GM21360 (cell line): ENCODE results near the gene KRT74.

Source experiments
- ATAC-seq: cut with Tn5 transposase; IDR thresholded peaks from one replicate; pipeline ENCODE4 v1.9.1; 2021; ENCODE audit warnings: mild to moderate bottlenecking, moderate library complexity; ENCODE audit not compliant: unreplicated experiment

Gene KRT74

DNA sequence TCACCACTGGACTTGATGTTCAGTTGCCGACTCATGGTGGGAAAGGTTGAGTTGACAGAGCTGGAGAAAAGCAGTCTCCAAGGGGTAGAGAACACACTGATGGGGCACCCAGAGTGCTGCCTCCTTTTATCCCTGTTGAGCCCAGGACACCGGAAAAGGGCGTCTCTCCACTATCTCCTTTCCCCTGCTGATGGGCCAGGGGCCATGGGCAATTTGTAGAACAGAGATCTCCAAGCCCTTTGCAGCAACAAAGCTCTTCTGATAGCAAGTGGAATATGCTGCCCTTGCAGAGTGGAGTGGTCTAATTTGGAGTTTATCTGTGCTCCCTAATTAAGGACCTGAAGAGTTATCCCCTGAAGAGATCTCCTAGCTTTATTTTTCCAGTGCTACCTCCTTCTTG, at the start of gene KRT74:
Gene KRT74, minus strand, starts transcription at position 101 of the 400 bp plus-strand sequence. Its CDS starts 66 bp downstream, at position 35.
- ATAC-seq, result no peak

DNA sequence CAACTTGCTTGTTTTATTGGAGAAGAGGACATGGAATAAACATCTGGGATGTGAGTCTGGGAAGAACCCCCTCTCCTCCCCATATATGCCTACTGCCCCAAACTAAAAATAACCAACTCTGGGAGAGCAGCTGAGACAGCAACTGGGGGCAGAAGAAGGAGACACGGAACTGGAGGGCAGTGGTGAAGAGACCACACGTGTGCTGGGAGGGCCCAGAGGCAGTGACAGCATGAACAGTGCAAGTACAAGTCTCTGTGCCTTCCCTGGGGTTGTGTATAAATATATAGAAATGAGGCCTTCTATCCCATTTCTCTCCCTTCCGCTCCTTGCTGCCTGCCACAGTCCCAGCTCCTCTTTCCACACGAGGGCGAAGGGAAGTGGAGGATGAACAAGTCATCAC, 48.7 kb upstream of the KRT74 start:
- no peak for ATAC-seq

DNA sequence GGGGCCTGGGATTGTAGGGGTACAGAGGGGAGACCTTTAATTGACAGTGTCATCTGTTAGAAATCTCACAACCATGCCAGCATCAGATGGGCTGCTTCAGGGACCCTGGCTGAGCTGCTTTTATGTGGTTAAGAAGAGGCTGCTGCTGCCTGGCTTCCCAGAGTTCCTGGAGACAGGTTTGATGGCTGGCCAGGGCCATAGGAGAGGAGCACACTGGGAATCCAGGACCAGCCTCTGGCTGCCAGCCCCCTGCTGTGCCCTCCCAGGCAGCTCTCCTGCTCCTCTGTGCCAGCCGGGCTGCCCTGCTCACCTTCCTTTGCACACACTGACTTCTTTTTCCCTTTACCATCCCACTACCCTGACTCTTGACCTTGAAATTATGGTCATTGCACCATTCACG, 45.2 kb upstream of the KRT74 start:
- ATAC-seq, result no peak

DNA sequence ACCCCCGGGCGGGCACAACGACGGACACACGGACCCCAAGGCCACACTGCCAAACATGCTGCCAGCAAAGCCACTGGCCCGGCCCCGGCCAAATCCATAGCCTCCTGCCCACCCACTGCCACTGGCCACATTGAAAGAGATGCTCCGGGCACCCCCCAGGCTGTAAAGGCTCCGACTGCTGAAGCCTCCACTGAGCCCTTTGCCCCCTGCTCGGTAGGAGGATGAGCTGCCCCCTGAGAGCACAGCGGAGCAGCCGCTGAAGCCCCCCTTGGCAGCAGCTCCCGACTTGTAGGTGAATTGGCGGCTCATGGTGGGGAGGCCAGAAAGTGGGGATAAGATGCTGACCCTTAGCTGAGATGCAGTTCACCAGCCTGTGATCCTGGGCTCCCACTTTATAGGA, 44.6 kb upstream of the KRT74 start, which contains the start of gene KRT73:
Gene KRT73, minus strand, starts transcription at position 344 of the 400 bp plus-strand sequence. Its CDS starts 35 bp downstream, at position 309.
- no peak for ATAC-seq

DNA sequence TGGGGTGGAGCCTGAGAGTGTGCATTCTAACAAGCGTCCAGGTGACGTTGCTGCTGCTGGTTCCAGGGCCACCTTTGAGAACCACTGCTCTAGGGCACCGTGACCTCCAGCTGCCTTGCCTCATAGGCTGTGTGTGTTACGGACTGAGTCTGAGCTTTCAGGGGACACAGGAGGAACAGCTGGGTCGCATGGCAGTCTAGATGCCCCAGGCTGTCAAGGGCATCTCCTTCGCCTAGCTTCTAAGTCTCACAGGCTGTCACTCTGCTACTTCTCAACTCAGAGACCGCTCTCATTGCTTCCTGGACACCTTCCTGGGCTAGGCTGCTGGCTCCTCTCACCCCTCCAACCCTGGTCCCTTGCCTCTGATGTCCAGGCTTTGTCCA, 43.8 kb upstream of the KRT74 start:
- no peak for ATAC-seq

DNA sequence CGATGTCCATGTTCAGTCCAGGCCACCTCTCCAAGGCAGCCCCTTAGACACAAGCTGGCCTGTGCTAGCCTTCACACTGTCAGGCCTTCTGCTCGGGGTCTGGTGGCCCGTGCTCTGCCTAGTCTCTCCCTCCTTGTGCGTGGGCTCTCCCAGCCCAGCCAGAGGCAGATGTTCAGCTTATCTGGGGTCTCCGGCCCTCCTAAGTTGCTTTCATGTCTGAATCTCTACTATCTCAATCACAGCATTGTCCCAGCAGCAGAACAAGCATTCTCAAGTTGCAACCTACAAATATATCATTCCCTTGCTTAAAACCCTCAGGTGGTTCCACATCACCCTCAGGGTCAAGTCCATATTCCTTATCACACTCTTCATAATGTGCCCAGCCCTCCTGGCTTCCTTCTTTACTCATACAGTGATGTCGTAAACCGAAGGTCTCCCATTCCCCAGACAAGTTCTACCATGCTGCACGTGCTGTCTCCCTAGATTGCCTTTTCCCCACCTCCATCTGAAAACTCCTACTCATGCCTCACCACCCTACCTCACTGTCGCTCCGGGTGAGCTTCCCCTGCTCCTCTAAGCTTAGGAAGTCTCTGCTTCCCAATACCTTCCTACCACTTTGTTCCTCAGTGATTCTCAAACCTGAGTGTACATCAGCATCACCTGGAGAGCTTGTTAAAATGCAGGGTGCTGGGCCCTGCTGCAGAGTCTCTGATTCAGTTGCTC, 43.2 kb upstream of the KRT74 start:
- no peak for ATAC-seq

DNA sequence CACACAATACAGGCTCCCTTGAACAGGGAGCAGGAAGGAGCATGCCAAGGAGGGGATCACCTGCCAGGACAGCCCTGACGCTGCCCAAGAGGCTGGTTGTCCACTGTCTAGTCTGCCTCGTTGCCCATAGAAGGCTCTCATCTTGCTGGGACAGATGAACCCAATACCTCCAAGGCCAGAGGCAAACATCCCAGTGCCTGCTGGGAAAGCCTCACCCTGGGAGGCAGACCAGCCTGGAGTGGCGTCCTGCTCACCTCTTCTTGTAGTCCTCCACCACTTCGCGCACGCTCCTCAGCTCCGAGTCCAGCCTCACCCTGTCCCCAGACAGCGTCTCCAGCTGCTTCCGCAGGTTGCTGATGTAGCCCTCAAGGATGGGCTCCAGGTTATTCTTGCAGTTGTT, 42.3 kb upstream of the KRT74 start:
- no peak for ATAC-seq

DNA sequence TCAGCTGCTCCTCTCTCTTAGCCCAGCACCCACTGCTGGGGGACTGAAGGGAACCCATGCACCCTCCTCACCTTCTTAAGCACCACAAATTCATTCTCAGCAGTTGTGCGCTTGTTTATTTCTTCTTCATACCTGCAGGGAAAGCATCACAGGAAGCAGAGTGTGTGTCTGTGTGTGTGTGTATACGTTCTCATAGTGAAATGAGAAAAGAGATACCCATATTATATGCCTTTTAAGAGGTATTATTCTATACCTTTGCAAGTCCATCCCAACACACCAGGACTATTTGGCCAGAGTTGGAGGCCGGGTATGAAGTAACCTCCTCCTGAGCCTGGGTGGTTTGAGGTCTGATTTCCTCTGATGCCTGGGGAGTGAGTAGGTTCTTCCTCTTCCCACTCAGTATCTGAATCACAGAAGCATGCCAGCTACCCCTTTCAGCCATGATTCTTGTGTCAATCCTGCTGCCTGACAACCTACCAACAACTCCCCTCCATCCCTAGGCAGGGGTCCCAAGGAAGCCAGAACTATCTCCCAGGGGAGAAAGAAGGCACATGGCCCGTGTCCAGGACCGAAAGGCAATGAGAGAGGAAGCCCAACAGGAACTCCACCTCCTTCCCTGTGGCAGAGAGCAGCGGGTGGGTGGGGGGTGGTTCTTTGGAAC, 41.7 kb upstream of the KRT74 start:
- no peak for ATAC-seq

DNA sequence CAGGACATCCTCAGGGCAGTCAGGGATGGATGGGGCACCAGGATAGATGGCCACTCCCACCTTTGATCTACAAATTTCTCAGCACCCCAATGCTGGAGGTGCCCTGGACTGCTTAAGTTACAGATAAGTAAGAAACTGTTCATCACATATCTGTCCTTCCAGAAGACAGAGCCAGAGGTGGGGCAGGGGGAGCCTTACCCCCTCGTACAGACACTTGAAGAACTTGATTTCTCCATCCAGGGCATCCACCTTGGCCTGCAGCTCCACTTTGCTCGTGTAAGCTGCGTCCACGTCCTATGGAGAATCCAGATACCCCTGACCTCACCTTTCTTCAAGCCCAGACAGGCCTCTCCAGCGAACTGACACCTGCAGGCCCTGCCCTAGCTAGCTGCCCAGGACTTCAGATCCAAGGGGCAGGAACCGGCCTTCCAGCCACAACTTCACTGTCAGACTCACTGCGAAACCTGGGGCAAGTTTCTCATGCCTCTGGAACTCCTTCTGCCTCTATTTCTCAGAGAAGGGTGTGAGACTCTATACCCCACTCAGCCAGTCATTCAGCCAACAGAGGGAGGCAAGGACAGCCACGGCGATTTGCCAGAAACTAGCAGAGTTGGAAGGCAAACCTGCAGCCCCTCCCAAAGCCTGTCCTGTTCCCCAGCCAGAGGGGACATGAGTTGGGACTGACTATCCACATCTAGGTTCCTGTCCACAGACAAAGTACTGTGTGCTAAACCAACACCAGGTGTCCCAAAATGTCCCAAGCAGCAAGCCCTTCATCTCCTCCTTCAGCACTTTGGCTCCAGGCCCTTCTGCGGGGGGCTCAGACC, 41.0 kb upstream of the KRT74 start:
- ATAC-seq, result no peak

DNA sequence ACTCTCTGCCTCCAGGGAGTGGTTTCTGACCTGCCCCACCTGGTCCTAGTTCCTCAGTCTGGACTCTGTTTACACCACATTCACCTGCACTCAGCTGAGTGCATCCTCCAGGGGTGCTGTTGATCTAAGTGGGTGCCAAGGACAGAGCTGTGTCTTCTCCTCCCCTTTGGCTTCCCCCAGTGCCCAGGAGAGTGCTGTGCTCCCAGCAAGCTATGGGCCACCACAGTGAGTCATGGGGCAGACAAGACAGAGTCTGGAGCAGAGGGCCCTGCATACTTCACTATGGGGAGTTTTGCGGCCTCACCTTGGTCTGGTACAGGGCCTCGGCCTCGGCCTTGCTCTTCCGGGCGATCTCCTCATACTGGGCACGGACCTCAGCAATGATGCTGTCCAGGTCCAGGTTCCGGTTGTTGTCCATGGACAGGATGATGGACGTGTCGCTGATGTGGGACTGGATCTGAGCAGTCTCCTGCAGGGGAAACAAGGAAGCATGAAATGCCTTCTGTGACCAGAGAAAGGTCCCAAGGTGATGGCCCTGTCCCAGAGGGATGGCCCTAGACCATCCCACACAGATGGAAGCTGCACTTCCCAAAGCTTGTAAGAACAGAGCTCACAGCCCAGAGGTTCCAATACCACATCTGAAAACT, 39.9 kb upstream of the KRT74 start:
- ATAC-seq, result no peak

DNA sequence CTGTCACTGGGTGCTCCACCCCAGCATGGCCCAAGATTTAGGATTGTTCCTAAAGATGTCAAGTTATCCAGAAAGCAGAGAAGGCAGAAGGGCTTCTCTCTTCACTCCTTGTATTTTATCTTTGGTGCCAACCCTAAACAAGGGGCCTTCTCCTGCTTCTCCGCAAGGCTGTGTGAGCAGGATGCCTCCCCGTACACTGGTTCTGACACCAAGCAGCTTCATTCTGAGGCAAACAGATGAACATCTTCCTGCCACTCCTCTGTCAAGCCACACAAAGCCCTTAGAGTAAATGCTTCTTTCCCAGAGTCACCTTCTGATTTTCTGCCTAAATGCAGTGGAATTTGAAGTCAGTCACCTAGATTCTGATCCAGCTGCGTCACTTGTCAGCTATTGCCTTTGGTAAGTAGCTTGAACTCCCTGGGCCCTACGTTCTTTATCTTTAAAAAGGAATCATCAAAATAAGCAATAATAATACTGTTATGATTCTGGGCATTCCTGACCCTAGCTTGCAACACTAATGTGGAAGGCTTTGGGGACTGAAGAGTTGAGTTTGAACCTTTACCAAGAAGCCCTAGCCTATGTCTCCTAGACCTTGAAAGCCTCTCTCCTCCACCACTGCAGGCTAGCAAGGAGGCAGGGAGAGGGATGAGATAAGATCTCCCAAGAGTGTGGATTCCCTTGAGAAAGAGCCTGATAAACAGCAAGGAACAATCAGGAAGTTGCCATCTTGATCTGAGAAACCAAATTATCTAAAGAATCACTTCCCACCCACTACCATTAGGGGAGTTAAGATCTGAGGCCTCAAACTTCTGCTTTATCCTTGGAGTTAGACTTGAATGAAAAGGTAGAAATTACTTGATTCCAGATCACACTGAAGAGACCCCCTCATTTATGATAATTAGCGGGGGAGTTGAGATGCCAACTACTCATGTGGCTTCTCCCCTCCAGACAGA, 39.1 kb upstream of the KRT74 start:
- ATAC-seq, result no peak

DNA sequence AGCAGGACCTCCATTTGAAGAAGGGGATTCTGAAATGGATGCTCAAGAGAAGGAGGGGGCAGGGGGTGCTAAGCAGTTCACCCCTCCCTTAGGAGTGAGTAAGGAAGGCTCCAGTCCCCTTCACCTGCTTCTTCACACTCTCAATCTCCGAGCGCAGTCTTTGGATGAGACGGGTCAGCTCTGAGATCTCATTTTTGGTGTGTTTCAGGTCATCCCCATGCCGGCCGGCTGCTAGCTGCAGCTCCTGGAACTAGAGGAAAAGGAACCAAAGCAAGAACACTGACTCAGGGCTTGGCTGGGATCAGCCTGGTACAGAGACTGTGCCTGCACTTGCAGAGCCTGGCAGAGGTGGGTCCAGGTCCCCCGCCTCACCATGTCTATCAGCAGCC, 37.4 kb upstream of the KRT74 start:
- ATAC-seq, result no peak

DNA sequence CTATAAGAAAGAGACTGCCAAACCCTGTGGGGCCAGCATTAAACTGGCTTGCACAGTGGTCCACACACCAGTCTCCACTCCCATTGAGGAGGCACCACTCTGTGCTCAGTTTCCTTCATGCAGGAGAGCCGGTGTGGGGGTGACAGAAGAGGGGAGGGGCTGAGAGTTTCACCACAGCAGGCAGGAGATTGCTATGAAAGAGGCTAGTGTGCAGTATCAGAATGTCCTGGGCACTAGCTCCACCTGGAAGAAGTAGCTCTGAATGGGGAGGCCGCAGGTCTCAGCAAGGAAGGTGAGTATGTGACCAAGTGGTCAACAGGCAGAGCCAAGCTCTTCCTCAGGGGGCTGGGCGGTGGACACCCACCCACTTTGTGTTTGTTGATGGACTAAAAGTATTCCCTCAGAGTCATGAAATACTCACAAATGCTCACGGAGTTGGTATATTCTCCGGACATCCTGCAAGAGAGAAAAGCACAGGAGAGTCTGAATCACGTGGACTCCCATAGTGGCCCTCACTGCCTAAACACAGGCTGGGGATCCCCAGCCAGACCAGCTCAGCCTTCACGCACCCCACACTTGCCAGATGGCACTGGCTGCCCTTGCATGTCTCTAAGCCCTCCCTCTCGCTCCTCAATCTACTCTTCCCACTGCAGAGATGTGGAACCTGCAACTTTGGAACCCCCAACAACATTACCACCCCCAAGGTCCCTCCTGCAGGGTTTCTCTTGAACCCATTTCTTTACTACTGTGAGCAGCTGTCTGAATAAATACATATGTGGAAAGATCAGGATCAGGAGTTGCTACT, 35.4 kb upstream of the KRT74 start:
- ATAC-seq, result no peak

DNA sequence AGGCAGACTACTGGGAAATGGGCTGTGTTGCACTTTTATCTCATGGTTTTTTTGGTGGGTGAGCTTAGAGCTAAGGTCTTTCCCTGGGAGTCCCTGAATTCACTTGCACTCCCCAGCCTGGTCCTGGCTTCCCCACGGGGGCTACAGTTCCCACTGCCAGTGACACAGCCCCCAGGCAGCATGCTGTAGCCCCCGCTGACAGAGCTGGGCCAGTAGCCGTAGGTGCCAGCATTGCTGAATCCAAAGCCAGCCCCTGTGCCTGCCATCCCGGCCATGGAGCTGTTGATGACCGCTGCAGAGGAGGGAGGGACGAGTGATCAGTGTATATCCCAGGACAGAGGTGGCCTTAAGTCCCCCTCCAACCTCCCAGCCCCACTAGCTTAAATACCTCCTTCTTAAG, 34.5 kb upstream of the KRT74 start:
- ATAC-seq, result no peak

DNA sequence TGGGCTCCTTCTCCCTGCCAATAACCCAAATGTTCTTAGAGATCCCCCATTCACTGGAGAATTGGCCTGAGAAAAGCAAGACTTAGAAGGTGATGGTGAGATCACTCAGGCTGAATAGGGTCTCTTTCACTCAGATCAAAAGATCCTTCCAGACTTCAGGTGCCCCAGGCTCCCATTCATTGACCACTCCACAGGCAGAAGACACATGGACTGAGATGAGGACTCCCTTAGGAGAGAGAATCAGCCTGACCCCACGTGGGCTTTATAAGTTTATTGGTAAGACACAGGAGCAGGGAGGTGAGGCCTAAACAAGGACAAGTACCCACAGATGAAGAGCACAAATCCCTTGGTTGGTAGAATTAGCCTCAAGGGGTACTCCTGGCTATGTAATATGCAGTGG, 33.7 kb upstream of the KRT74 start:
- no peak for ATAC-seq

DNA sequence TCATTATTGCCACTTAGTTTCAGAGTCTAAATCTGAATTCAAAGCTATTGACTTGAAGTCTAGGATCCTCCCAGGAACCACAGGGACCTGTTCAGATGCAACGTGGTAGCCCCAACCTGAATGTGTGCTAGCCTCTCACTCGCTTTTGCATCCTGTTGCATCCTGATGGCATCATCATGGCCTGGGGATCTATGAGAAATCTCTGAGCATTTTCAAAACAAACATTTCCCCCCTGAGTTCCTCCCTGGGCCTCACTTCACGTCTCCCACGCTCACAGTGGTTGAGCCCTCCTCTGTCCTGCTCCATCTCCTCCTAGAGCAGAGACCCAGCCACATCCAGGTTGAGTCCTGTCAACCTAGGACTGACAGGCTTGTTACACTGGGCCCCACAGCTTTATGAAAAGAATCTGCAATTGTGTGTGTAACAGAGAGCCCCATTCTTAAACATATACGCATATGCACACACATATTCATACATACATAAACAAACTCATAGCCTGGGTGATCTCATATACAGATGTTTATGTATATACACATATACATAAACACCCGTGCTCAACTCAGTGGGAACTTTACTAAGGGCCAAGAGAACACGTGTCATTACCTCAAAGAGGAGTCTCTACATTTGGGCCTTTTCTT, 33.1 kb upstream of the KRT74 start:
- no peak for ATAC-seq

DNA sequence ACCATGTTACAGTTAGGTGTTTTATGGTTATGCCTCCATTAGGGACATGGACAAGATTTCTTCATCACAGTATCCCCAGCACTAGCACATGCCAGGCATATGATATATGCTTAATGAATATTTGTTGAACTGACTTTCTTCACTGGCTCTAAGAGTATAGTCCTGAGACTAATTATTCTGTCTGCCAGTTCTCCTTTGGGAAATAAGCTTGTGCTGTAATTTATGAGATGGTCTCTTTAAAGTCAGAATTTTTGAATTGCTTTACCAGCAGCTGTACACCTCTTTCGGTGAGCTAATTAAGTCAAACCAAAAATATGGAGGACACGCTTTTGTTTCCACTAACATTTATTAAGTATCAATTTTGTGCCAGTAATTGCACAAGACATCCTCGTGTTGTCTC, 32.5 kb upstream of the KRT74 start:
- no peak for ATAC-seq

DNA sequence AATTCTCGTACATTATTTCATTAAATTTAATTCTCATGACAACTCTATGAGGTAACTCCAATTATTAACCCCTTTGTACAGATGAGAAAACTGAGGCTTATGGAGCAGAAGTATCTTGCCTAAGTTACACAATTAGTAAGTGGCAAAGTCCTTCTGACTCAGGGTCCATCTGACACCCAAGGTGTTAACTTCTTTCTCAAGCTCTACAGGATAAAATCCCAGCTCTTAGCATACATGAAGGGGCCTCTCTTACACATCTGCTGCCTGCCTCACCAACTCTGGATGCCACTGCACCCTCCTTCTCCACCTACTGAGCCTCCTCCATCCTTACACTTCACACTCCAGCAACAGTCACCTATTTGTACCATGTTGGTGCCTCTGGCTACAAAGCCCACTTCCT, 31.9 kb upstream of the KRT74 start:
- ATAC-seq, result no peak

DNA sequence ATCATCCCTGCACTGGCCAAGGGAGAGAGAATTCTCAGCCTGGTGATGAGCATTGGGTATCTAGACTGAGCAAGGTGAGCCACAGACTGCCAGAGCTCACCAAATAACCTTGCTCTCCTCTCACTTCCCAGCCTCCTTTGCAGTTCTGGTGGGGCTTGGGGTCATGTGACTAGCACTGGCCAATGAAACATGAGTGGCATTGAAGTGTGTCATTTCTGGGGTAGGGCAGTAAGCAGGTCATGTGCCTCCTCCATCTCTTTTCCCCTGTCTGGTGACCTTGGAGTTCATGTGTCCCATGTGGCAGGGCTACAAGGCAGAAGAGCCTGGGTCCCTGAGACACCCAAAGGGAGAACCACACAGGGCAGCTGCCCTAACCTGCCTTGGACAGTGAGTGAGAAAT, 31.2 kb upstream of the KRT74 start:
- ATAC-seq, result no peak
